ENCODE results near the gene SYT7. TPM values are rescaled to one million over a fixed set of nuclear protein-coding genes. Genes with fewer than 3 reads are reported as not detected.

Gene SYT7
- total and polyA plus RNA-seq, 2 of the 4 experiments (the other 2 are of a cell fraction), result under 0.01 to 0.19 TPM

GRCh38 chr11:61577383-61578118, 3.3 kb downstream of the SYT7 start:
- BruUV-seq (replicated peaks), result no TSS peak

More at GRCh38 chr11:61577383-61578118, 3.3 kb downstream of the SYT7 start:
- no peak overlapping the region for H2BK5ac ChIP-seq (ENCODE audit: low read depth, low read length, poor library complexity, severe bottlenecking)
- H3K9ac ChIP-seq (ENCODE audit: low read depth, low read length), result no peak overlapping the region
- ChIA-PET POLR2A (ENCODE audit: unreplicated experiment) (no interaction called here), CTCF (no interaction called here)
- H2BK120ac ChIP-seq (ENCODE audit: low read depth, low read length), result no peak overlapping the region
- no peak overlapping the region for H3K56ac ChIP-seq (ENCODE audit: extremely low read depth, insufficient read depth, low read length)
- H3K4ac ChIP-seq (ENCODE audit: low read depth, low read length), result no peak overlapping the region
- H2BK15ac ChIP-seq (ENCODE audit: low read depth, low read length), result no peak overlapping the region
- H3K27ac ChIP-seq (ENCODE audit: insufficient read depth, low read length), result no peak overlapping the region
- H3K36me3 ChIP-seq (ENCODE audit: control insufficient read depth, insufficient read depth, low read length), result no peaks in the 10 kb centered on the region
- H2AK9ac ChIP-seq (replicated peaks; ENCODE audit: low read depth, low read length, poor library complexity), result no peak overlapping the region
- H3K79me1 ChIP-seq (ENCODE audit: low read depth in 1 of 2, low read length in 2 of 2), result no peaks in the 10 kb centered on the region
- H4K20me1 ChIP-seq (ENCODE audit: insufficient read depth, low read length), result no peaks in the 10 kb centered on the region
- no peak overlapping the region for H3K4me3 ChIP-seq (ENCODE audit: insufficient read depth, low read depth, low read length)
- H3K23ac ChIP-seq (ENCODE audit: low read depth, low read length), result no peak overlapping the region
- H3K14ac ChIP-seq (replicated peaks; ENCODE audit: low read depth, low read length), result no peak overlapping the region
- TF ChIP-seq SMC3 (IDR thresholded peaks at IDR 0.05; ENCODE audit: low read depth, low read length), result peak; percentile 30; the same call in 1 of the 2 replicates
- TF ChIP-seq CHD1 (IDR thresholded peaks at IDR 0.05; ENCODE audit: low read depth, low read length), result no peak
- TF ChIP-seq RFX5 (IDR thresholded peaks at IDR 0.05; ENCODE audit: low read depth, low read length), result no peak
- peak; percentile 36 for TF ChIP-seq CTCF (conservative IDR thresholded peaks at IDR 0.05; ENCODE audit: low read depth, low read length)
- no peak for TF ChIP-seq ELK1 (IDR thresholded peaks at IDR 0.05; ENCODE audit: borderline replicate concordance, low read depth, low read length)
- TF ChIP-seq RAD21 (IDR thresholded peaks at IDR 0.05; ENCODE audit: low read length), result 0 out of 2 replicates have a peak, but pooled peaks have one; percentile 18
- no CpG with 5 or more reads among the region's 7 CpGs for WGBS, 2 experiments (ENCODE audit: extremely low coverage in 2 of 2, insufficient read length in 1 of 2)
- in situ Hi-C loops (cut with MboI; ENCODE audit: low sequenced_read_pairs), result no loop called here
- no peak overlapping the region for H3K18ac ChIP-seq (ENCODE audit: low read depth, low read length)
- dilution Hi-C loops (cut with HindIII; ENCODE audit: low sequenced_read_pairs, unreplicated experiment), result no loop called here
- H2AK5ac ChIP-seq (ENCODE audit: low read depth, low read length), result no peak overlapping the region
- H3K9me3 ChIP-seq (ENCODE audit: control insufficient read depth, insufficient read depth, low read length), result no peaks in the 10 kb centered on the region
- H3K9me1 ChIP-seq (ENCODE audit: insufficient read depth, low read length), result 0 out of 2 replicates have a peak, but pooled peaks cover 5% of the 10 kb centered on the region
- no peak overlapping the region for H2BK20ac ChIP-seq (ENCODE audit: low read depth, low read length)
- H3K4me2 ChIP-seq (ENCODE audit: low read depth, low read length), result no peak overlapping the region
- H4K5ac ChIP-seq (ENCODE audit: low read depth, low read length), result no peak overlapping the region
- ATAC-seq (ENCODE audit: low read depth), result no peak
- H4K8ac ChIP-seq (ENCODE audit: low read depth in 2 of 2, low read length in 2 of 2), result no peak overlapping the region
- intact Hi-C loops (cut with micrococcal nuclease), result loop anchor here (5.0 kb wide), 1 partner anchor 45 kb away; no protein-coding TSS in a partner anchor
- peaks cover 69% of the 10 kb centered on the region for H3K27me3 ChIP-seq (ENCODE audit: control insufficient read depth, insufficient read depth, low read length)
- DNase-seq, result no peak
- H2AFZ ChIP-seq (replicated peaks; ENCODE audit: low read length, poor library complexity), result no peak overlapping the region
- H3K4me1 ChIP-seq (ENCODE audit: control insufficient read depth, insufficient read depth, low read length), result no peaks in the 10 kb centered on the region
- H4K91ac ChIP-seq (ENCODE audit: insufficient read depth, low read depth, low read length), result no peak overlapping the region

Data from IMR-90 (cell line).